Measurements from ENCODE around the gene CCHCR1. TPM values are rescaled to one million over a fixed set of nuclear protein-coding genes. Genes with fewer than 3 reads are reported as not detected.
A peak's percentile ranks its signal among the peaks of the same experiment; 100 is the strongest.
"Not testable (repeated sequence)": the region's sequence is repeated elsewhere in the genome, so short reads cannot be mapped to it uniquely, and the experiment has no call there.

Gene CCHCR1
- total and polyA plus RNA-seq, 2 experiments from 2014 or later = 6.1 to 8.9 TPM

DNA sequence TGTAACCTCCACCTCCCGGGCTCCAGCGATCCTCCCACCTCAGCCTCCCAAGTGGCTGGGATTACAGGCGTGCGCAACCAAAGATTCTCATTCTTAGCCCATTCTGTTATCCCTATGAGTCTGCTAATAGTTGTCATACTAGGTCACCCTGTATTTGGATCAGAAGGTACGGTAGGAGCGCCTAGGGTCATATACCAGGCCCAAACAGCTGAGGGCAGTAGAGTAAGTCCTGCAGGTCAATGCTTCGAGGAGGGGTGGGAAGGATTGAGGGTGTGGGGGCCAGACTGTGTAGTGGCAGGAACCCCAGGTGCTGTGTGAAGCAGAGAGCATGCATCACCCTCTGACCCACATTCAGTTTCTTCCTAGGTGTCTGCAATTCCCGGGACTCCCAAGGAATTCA lies 35.6 kb upstream of the CCHCR1 start:
- H3K4me3 ChIP-seq = no peak overlapping the region
- H3K27ac ChIP-seq = no peak overlapping the region
- H3K4me1 ChIP-seq (ENCODE audit: insufficient read depth) = no peaks in the 10 kb centered on the region
- no peak for TF ChIP-seq EZH2phosphoT487 (IDR thresholded peaks at IDR 0.05; ENCODE audit: low read depth, severe bottlenecking, unreplicated experiment)
- no peak for TF ChIP-seq EZH2 (IDR thresholded peaks at IDR 0.05; ENCODE audit: borderline replicate concordance)
- no peak for TF ChIP-seq CTCF (IDR thresholded peaks at IDR 0.05; ENCODE audit: poor library complexity)
- no peaks in the 10 kb centered on the region for H3K9me2 ChIP-seq (replicated peaks; ENCODE audit: insufficient read depth)
- no peak overlapping the region for H2AFZ ChIP-seq
- WGBS (ENCODE audit: low lambda C conversion rate, missing lambda C conversion rate) = 76% methylated on average over 8 of the region's 8 CpGs
- H3K36me3 ChIP-seq (replicated peaks; ENCODE audit: insufficient read depth, low read depth) = no peaks in the 10 kb centered on the region
- no peaks in the 10 kb centered on the region for H4K20me1 ChIP-seq (ENCODE audit: insufficient read depth, poor library complexity, severe bottlenecking)
- DNase-seq (ENCODE audit: low spot score) = no peak
- H3K9me3 ChIP-seq (ENCODE audit: low read depth) = no peaks in the 10 kb centered on the region
- H3K27me3 ChIP-seq = no peaks in the 10 kb centered on the region
- H3K4me2 ChIP-seq = no peak overlapping the region
- H3K79me2 ChIP-seq = no peaks in the 10 kb centered on the region

DNA sequence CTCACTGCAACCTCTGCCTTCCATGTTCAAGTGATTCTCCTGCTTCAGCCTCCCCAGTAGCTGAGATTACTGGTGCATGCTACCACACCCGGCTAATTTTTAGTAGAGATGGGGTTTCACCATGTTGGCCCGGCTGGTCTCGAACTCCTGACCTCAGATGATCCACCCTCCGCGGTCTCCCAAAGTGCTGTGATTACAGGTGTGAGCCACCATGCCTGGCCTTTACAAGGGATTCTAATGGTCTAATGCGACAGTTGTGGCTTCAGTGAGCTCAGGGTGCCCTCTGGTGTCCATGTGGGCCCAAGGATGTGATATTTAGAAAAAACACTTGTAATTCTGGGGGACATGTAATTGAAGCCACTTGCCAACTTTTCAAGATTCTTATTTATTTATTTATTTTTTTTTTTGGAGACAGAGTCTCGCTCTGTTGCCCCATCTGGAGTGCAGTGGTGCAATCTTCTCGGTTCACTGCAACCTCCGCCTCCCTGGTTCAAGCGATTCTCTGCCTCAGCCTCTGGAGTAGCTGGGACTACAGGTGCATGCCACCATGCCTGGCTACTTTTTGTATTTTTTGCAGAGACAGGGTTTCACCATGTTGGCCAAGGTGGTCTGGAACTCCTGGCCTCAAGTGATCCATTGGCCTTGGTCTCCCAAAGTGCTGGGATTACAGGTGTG lies 35.0 kb upstream of the CCHCR1 start:
- not testable (repeated sequence) for H4K20me1 ChIP-seq (ENCODE audit: insufficient read depth, poor library complexity, severe bottlenecking); H3K79me2 ChIP-seq
- peak; percentile 74 for DNase-seq (ENCODE audit: low spot score)

DNA sequence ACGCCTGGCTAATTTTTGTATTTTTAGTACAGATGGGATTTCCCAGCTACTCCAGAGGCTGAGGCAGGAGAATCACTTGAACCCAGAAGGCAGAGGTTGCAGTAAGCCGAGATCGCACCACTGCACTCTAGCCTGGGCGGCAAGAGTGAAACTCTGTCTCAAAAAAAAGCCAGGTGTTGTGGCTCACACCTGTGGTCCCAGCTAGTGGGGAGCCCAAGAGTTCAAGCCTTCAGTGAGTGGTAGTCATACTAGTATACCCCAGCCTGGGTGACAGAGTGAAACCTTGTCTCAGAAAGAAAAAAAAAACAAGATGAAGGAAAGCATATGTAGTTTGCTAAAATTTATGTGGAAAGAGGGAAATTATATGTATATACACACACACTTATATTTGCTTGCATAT lies 32.9 kb upstream of the CCHCR1 start:
- Histone ChIP-seq H3K9me2 (replicated peaks; ENCODE audit: insufficient read depth) (no peaks in the 10 kb centered on the region), H2AFZ (no peak overlapping the region), H3K4me3 (no peak overlapping the region), H3K36me3 (replicated peaks; ENCODE audit: insufficient read depth, low read depth) (no peaks in the 10 kb centered on the region), H3K9me3 (ENCODE audit: low read depth) (no peaks in the 10 kb centered on the region), H3K27me3 (no peaks in the 10 kb centered on the region), H3K79me2 (no peaks in the 10 kb centered on the region), H3K4me1 (ENCODE audit: insufficient read depth) (no peaks in the 10 kb centered on the region), H3K27ac (no peak overlapping the region), H3K4me2 (no peak overlapping the region), H4K20me1 (ENCODE audit: insufficient read depth, poor library complexity, severe bottlenecking) (no peaks in the 10 kb centered on the region)
- WGBS (ENCODE audit: low lambda C conversion rate, missing lambda C conversion rate) = 84% methylated on average over 4 of the region's 4 CpGs
- TF ChIP-seq EZH2phosphoT487 (IDR thresholded peaks at IDR 0.05; ENCODE audit: low read depth, severe bottlenecking, unreplicated experiment) = no peak
- TF ChIP-seq EZH2 (IDR thresholded peaks at IDR 0.05; ENCODE audit: borderline replicate concordance) = no peak
- TF ChIP-seq CTCF (IDR thresholded peaks at IDR 0.05; ENCODE audit: poor library complexity) = no peak
- no peak for DNase-seq (ENCODE audit: low spot score)

More for the DNA sequence above, 35.0 kb upstream of the CCHCR1 start:
- not testable (repeated sequence) for H3K36me3 ChIP-seq (replicated peaks; ENCODE audit: insufficient read depth, low read depth); H3K4me1 ChIP-seq (ENCODE audit: insufficient read depth); H2AFZ ChIP-seq; H3K9me2 ChIP-seq (replicated peaks; ENCODE audit: insufficient read depth); H3K9me3 ChIP-seq (ENCODE audit: low read depth); H3K4me2 ChIP-seq; H3K4me3 ChIP-seq; H3K27me3 ChIP-seq; H3K27ac ChIP-seq
- TF ChIP-seq CTCF (IDR thresholded peaks at IDR 0.05; ENCODE audit: poor library complexity) = peak; percentile 67
- WGBS (ENCODE audit: low lambda C conversion rate, missing lambda C conversion rate) = 64% methylated on average over 10 of the region's 10 CpGs

- H3K4me2 ChIP-seq; H3K4me3 ChIP-seq; H3K9me2 ChIP-seq (replicated peaks; ENCODE audit: insufficient read depth); DNase-seq (ENCODE audit: low spot score); H3K9me3 ChIP-seq (ENCODE audit: low read depth); H3K79me2 ChIP-seq; H3K27ac ChIP-seq; H3K4me1 ChIP-seq (ENCODE audit: insufficient read depth); H2AFZ ChIP-seq; H3K27me3 ChIP-seq; H4K20me1 ChIP-seq (ENCODE audit: insufficient read depth, poor library complexity, severe bottlenecking); H3K36me3 ChIP-seq (replicated peaks; ENCODE audit: insufficient read depth, low read depth): not testable (repeated sequence)
- whole genome bisulfite sequencing (ENCODE audit: low lambda C conversion rate, missing lambda C conversion rate) = 71% methylated on average over 3 of the region's 3 CpGs
Observed at GRCh38 chr6:31189223-31189622, 31.6 kb upstream of the CCHCR1 start.

Measured in hepatocyte (in vitro differentiated cells).